ENCODE results near the gene NDUFA13. TPM values are rescaled to one million over a fixed set of nuclear protein-coding genes. Genes with fewer than 3 reads are reported as not detected.

Gene NDUFA13
- polyA plus RNA-seq, 1 of the 3 experiments (the other 2 are of a cell fraction) = 1,828 TPM

DNA sequence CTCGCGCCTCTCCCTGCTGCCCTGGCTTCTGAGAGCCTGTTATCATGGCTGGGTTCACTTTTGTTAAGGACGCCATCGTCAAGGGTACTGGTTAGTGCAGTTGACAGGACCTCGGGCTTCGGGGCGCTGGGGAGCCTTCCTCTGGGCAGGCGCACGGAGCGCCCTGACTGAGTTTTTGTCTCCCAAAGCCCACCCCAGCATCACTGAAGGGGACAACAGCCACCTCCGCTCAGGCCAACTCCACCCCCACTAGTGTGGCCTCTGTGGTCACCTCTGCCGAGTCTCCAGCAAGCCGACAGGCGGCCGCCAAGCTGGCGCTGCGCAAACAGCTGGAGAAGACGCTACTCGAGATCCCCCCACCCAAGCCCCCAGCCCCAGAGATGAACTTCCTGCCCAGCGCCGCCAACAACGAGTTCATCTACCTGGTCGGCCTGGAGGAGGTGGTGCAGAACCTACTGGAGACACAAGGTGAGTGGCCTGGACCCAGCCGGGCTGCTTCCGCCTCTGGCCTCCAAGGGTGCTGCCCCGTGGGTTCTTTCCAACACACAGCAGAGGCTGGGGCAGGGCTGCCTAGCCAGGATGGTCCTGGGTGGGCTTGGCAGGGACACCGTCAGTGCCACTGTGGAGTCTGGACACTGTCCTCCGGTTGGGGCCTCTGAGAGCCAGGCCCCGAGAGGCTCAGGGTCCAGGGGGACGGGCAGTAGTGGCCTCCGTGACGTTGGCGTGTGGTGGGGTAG lies 17.6 kb upstream of the NDUFA13 start:
- Histone ChIP-seq H3K9ac (no peak overlapping the region), H3K9me3 (no peaks in the 10 kb centered on the region), H2AFZ (ENCODE audit: low read depth) (no peak overlapping the region), H3K27me3 (ENCODE audit: insufficient read depth) (no peaks in the 10 kb centered on the region), H3K4me2 (no peak overlapping the region), H3K4me3 (ENCODE audit: low read depth in 2 of 2, low read length in 1 of 2) (no peak overlapping the region), H4K20me1 (ENCODE audit: insufficient read depth) (no peaks in the 10 kb centered on the region), H3F3A (replicated peaks; ENCODE audit: insufficient read depth) (no peaks in the 10 kb centered on the region), H3K4me1 (ENCODE audit: control insufficient read depth in 1 of 2, insufficient read depth in 2 of 2, low read depth in 1 of 2, low read length in 1 of 2) (no peaks in the 10 kb centered on the region), H3K9me2 (no peaks in the 10 kb centered on the region), H3K27ac (ENCODE audit: low read depth in 2 of 2, low read length in 1 of 2) (no peak overlapping the region), H3K79me2 (ENCODE audit: insufficient read depth) (peaks cover 13% of the 10 kb centered on the region; the same call in 1 of the 2 replicates), H3K36me3 (replicated peaks in 1 of 2; ENCODE audit: control insufficient read depth in 1 of 2, insufficient read depth in 2 of 2, low read length in 1 of 2) (peaks cover 4 to 73% of the 10 kb centered on the region in 2 experiments)
- no peak for DNase-seq
- TF ChIP-seq, protein P1, sequence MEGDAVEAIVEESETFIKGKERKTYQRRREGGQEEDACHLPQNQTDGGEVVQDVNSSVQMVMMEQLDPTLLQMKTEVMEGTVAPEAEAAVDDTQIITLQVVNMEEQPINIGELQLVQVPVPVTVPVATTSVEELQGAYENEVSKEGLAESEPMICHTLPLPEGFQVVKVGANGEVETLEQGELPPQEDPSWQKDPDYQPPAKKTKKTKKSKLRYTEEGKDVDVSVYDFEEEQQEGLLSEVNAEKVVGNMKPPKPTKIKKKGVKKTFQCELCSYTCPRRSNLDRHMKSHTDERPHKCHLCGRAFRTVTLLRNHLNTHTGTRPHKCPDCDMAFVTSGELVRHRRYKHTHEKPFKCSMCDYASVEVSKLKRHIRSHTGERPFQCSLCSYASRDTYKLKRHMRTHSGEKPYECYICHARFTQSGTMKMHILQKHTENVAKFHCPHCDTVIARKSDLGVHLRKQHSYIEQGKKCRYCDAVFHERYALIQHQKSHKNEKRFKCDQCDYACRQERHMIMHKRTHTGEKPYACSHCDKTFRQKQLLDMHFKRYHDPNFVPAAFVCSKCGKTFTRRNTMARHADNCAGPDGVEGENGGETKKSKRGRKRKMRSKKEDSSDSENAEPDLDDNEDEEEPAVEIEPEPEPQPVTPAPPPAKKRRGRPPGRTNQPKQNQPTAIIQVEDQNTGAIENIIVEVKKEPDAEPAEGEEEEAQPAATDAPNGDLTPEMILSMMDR (IDR thresholded peaks at IDR 0.05) = no peak
- TF ChIP-seq TEAD4 (IDR thresholded peaks at IDR 0.05; ENCODE audit: borderline replicate concordance, insufficient read depth) (no peak), SIN3A (IDR thresholded peaks at IDR 0.05; ENCODE audit: borderline replicate concordance, low read depth, low read length) (no peak), FOXJ3 (CRISPR knock-in tag; IDR thresholded peaks at IDR 0.05) (no peak), GATA2 (CRISPR knock-in tag; IDR thresholded peaks at IDR 0.05) (no peak), JUND (IDR thresholded peaks at IDR 0.05) (no peak), ELF1 (IDR thresholded peaks at IDR 0.05) (no peak), MEF2A (IDR thresholded peaks at IDR 0.05; ENCODE audit: borderline replicate concordance, low read depth) (no peak), CHD2 (IDR thresholded peaks at IDR 0.05; ENCODE audit: low read length, partially characterized antibody) (no peak), NFIC (IDR thresholded peaks at IDR 0.05; ENCODE audit: borderline replicate concordance) (no peak), YY1 (IDR thresholded peaks at IDR 0.05; ENCODE audit: low read depth) (no peak), RAD21 (IDR thresholded peaks at IDR 0.05; ENCODE audit: low read length) (no peak), POLR2AphosphoS5 (IDR thresholded peaks at IDR 0.05; ENCODE audit: low read depth, low read length) (no peak), NRF1 (IDR thresholded peaks at IDR 0.05; ENCODE audit: low read depth, low read length) (no peak), TAF1 (IDR thresholded peaks at IDR 0.05; ENCODE audit: borderline replicate concordance, low read depth, low read length) (no peak), RFX5 (IDR thresholded peaks at IDR 0.05; ENCODE audit: low read length) (no peak), EZH2phosphoT487 (IDR thresholded peaks at IDR 0.05; ENCODE audit: borderline replicate concordance, low read depth) (no peak)
- TF ChIP-seq, protein P2, sequence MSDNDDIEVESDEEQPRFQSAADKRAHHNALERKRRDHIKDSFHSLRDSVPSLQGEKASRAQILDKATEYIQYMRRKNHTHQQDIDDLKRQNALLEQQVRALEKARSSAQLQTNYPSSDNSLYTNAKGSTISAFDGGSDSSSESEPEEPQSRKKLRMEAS (IDR thresholded peaks at IDR 0.05; ENCODE audit: low read depth) = no peak
- TF ChIP-seq, protein P3, sequence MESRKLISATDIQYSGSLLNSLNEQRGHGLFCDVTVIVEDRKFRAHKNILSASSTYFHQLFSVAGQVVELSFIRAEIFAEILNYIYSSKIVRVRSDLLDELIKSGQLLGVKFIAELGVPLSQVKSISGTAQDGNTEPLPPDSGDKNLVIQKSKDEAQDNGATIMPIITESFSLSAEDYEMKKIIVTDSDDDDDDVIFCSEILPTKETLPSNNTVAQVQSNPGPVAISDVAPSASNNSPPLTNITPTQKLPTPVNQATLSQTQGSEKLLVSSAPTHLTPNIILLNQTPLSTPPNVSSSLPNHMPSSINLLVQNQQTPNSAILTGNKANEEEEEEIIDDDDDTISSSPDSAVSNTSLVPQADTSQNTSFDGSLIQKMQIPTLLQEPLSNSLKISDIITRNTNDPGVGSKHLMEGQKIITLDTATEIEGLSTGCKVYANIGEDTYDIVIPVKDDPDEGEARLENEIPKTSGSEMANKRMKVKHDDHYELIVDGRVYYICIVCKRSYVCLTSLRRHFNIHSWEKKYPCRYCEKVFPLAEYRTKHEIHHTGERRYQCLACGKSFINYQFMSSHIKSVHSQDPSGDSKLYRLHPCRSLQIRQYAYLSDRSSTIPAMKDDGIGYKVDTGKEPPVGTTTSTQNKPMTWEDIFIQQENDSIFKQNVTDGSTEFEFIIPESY (IDR thresholded peaks at IDR 0.05; ENCODE audit: borderline replicate concordance, low read depth) = no peak
- TF ChIP-seq, protein P4, sequence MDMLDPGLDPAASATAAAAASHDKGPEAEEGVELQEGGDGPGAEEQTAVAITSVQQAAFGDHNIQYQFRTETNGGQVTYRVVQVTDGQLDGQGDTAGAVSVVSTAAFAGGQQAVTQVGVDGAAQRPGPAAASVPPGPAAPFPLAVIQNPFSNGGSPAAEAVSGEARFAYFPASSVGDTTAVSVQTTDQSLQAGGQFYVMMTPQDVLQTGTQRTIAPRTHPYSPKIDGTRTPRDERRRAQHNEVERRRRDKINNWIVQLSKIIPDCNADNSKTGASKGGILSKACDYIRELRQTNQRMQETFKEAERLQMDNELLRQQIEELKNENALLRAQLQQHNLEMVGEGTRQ (IDR thresholded peaks at IDR 0.05; ENCODE audit: borderline replicate concordance, low read depth, low read length) = no peak
- POLR2A ChIA-PET = no interaction called here
- CTCF ChIA-PET = no interaction called here
- WGBS (ENCODE audit: low lambda C conversion rate) = 95% methylated on average over 16 of the region's 33 CpGs

Measured in SK-N-SH (cell line).